HEK293T (cell line): Measurements from ENCODE around the gene LRRC37A.
"Not testable (repeated sequence)": the region's sequence is repeated elsewhere in the genome, so short reads cannot be mapped to it uniquely, and the experiment has no call there.

Experiments used
- ARNT ChIP-seq: fragments of 450-650 bp; IDR thresholded peaks from 2 replicates; pipeline ENCODE4 v1.6.1; 2017; ENCODE audit warnings: mild to moderate bottlenecking
- BHLHE40 ChIP-seq: fragments of 450-650 bp; IDR thresholded peaks from 2 replicates; pipeline ENCODE4 v1.6.1; 2016; ENCODE audit warnings: mild to moderate bottlenecking, moderate library complexity, borderline replicate concordance
- ELF4 ChIP-seq: fragments of 450-650 bp; IDR thresholded peaks from 2 replicates; pipeline ENCODE4 v1.6.1; 2017; ENCODE audit warnings: antibody characterized with exemption
- FOXA1 ChIP-seq: fragments of 450-650 bp; IDR thresholded peaks from 2 replicates; pipeline ENCODE4 v1.6.1; 2016; ENCODE audit warnings: mild to moderate bottlenecking
- HDGF ChIP-seq: fragments of 450-650 bp; IDR thresholded peaks from 2 replicates; pipeline ENCODE4 v1.6.1; 2017; ENCODE audit warnings: antibody characterized with exemption, borderline replicate concordance
- NFRKB ChIP-seq: fragments of 450-650 bp; IDR thresholded peaks from 2 replicates; pipeline ENCODE4 v1.6.1; 2016; ENCODE audit warnings: mild to moderate bottlenecking, moderate library complexity
- SP1 ChIP-seq: fragments of 450-650 bp; IDR thresholded peaks from 2 replicates; pipeline ENCODE4 v1.6.1; 2017
- SUZ12 ChIP-seq: fragments of 450-650 bp; IDR thresholded peaks from 2 replicates; pipeline ENCODE4 v1.6.1; 2016; ENCODE audit warnings: mild to moderate bottlenecking
- TARDBP ChIP-seq: fragments of 450-650 bp; IDR thresholded peaks from 2 replicates; pipeline ENCODE4 v1.6.1; 2016

GRCh38 chr17:46290906-46291546 is 3.9 kb upstream of the LRRC37A start:
- not testable (repeated sequence) for TF ChIP-seq ARNT, HDGF, TARDBP, NFRKB, ELF4, BHLHE40, SP1, FOXA1, SUZ12
